LoVo (cell line): ENCODE data around the gene ABAT.
A peak's percentile ranks its signal among the peaks of the same experiment; 100 is the strongest.
"Not testable (repeated sequence)": the region's sequence is repeated elsewhere in the genome, so short reads cannot be mapped to it uniquely, and the experiment has no call there.

Experiments used
- DNase-seq: peaks from one replicate; pipeline ENCODE4 v3.0.0-alpha.2; 2016; ENCODE audit warnings: low spot score

ABAT gene

DNA sequence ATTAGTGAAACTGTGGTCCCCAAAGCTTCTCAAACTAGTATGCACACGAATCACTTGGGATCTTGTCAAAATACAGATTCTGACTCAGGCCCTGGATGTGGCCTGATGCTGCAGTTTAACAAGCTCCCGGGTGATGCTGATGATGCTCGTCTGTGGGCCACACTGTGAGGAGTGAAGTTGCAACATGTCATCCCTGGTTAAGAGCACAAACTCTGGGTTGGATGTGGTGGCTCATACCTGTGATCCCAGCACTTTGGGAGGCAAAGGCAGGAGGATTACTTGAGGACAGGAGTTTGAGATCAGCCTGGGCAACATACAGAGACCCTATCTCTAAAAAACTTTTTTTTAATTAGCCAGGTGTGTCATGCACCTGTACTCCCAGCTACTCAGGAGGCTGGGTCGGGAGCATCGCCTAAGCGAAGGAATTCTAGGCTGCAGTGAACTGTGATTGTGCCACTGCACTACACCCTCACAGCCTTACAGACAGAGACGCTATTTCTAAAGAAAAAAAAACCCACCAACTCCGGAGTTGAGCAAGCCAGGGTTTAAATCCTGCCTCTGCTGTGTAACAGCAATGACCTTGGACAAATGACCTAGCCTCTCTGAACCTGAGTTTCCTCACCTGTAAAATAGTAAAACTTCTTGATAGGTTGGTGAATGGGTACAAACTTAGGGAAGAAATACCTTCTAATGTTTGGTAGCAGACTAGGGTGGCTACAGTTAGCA lies 24.4 kb upstream of the ABAT start:
- no peak for DNase-seq

DNA sequence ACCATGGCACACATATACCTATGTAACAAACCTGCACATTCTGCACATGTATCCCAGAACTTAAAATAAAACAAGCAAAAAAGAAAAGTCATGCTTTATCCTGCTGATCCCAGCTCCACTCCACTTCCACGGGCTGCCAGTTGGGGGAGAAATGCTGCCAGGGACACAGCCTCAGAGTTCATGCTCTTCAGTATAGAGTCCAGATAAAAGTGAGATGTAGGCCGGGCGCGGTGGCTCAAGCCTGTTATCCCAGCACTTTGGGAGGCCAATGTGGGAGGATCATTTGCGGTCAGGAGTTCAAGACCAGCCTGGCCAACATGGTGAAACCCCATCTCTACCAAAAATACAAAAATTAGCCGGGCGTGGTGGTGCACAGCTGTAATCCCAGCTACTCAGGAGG lies 22.5 kb upstream of the ABAT start:
- not testable (repeated sequence) for DNase-seq

DNA sequence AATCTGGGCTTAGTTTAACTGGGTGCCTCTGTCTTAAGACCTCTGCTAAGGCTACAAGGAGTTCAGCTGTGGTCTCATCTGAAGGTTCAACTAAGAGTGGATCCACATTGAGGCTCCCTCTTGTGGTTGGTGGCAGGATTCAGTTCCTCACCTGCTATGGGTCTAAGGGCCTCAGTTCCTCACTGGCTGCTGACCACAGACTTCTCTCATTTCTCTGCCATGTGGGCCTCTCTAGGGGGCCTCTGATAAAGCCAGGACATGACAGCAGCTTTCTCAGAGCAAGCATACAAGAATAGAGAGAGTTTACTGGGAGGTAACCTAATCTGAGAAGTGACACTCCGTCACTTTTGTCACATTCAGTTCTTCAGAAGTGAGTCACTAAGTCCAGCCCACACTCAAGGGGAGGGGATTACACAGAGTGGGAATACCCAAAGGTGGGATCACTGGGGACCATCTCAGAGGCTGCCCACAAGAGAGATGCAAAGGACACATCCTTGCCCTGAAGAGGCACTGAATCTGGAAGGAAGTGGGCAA lies 19.2 kb upstream of the ABAT start:
- DNase-seq = peak; percentile 44

- DNase-seq = no peak
Observed at GRCh38 chr16:8656376-8656775, 18.0 kb upstream of the ABAT start.

- peak; percentile 59 for DNase-seq
Observed at GRCh38 chr16:8660841-8661301, 13.5 kb upstream of the ABAT start.

GRCh38 chr16:8661703-8662102 lies 12.7 kb upstream of the ABAT start:
- no peak for DNase-seq

DNA sequence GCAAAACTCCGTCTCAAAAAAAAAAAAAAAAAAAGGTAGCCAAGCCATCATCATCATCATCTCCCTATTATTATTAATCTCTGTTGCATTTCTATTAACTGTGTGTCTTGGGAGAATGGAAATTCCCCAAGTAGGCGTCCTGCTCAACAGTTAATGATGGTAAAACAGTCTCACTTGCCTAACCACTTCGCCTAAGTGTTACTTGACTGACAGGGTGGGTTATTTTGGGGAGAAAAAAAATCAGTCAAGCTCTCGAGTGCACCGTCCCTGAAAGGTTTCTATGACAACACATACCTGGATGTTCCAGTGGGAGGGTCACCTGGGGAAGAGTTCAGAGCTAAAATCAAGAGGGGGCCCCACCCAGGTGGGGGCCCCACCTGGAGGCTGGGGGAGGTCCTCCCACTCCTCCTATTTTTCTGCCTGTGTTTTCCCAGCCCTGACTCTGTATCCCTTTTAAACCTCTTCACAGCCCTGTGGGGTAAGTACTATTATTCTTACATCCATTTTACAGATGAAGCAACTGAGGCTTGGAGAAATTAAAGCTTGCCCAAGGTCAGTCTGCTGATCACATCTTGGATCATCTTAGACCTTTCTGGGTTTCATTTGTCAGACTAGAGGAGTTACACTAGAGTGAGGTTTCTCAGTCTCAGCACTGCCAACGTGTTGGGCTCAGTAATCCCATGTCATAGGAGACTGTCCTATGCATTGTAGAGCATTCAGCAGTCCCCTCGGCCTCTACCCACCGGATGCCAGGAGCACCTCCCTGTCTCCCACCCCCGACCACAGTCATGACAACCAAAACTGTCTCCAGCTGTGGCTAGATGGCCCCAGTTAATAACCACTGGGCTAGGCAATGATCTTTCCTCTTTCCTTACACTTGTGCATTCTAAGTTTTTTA lies 11.0 kb upstream of the ABAT start:
- no peak for DNase-seq

DNA sequence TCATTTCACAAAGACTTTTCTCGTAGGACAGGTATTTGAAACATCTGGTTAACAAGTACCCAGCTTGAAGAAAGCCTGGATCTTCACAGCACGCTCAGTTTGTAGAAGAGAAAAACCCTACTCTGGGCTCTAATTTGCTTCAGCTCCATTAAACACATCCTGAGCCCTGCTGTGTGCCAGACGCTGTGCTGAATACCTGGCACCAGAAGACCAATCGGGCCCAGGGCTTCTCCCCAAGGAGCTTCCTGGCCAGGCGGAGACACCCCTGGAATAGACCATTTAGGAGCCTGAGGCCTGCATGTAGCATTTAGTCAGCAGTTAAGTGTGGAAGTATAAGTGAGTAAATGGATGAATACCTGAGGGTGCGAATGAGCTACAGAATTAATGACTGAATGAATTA lies 8.9 kb upstream of the ABAT start:
- no peak for DNase-seq

DNA sequence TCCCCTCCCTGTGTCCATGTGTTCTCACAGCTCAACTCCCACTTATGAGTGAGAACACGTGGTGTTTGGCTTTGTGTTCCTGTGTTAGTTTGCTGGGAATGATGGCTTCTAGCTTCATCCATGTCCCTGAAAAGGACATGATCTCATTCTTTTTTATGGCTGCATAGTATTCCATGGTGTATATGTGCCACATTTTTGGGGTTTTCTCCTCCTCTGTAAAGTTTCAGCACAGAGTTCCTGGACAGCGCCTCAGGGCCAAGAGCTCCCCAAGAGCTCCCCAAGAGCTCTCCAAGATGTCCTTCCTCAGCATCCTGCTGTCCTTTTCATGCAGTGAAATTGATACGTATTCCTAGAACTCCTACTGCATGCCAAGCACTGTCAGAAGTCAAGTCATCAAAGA lies 6.9 kb upstream of the ABAT start:
- no peak for DNase-seq

GRCh38 chr16:8668113-8668512 lies 6.3 kb upstream of the ABAT start:
- DNase-seq = no peak

GRCh38 chr16:8669481-8669880 lies 4.9 kb upstream of the ABAT start:
- no peak for DNase-seq

DNA sequence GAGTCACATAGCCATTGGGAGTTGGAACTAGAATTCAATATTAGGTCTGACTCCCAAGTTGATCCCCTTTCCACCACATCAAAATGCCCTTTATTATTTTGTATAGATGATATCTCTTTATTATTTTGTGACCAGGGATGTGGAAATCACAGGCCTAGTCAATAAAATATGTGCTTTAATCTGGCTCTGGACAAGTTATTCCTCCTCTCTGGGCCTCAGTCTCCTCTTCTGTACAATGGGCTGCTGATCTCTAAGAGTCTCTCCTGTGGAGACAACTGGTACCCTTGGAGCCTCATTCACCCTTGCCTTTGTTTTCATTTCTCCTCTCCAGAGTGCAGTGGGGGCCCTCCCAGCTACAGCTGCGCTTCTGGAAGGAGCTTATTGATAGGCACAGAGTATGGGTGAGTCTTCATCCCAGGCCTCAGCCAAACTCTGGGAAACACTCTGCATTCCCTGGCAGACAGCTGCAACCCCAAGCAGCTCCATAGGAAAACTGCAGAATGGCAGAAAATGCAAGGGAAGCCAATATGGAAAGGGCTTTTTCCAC lies 4.3 kb upstream of the ABAT start:
- DNase-seq = no peak

DNA sequence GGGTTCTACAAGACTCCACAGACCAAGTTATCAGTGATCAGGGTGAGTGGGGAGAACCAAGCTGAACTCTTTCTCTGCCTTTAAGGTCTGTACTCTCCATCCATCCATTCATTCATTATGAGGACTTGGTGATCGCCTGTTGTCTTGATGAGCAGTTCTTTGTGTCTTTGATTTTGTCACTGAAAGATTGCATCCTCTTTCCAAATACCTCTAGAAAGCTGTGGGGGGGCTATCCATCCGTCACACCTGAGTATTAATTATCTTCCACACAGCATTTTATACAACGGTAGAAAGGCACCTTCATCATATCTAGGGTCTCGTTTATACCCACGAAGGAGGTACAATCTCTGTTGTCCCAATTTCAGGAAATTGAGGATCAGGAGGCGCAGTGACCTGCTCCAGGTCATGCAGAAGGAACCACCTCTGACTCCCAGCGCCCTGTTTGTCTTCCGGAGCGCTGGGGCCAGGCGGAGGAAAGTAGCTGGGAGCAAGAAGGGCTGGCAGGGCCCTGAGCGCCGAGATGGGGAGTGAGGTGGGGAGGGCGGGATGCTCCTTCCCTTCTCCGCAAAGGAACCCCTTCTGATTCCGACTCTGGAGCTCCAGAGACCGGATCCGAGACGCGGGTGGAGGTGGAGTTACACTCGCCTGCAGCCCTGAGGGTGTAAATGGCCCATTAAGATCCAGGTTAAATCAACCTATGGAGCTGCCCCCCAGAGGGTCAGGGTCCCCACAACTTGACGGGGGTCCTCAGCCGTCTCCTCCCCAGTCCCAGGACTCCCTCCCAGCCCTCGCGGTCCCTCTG lies 605 bp upstream of the ABAT start:
- no peak for DNase-seq

DNA sequence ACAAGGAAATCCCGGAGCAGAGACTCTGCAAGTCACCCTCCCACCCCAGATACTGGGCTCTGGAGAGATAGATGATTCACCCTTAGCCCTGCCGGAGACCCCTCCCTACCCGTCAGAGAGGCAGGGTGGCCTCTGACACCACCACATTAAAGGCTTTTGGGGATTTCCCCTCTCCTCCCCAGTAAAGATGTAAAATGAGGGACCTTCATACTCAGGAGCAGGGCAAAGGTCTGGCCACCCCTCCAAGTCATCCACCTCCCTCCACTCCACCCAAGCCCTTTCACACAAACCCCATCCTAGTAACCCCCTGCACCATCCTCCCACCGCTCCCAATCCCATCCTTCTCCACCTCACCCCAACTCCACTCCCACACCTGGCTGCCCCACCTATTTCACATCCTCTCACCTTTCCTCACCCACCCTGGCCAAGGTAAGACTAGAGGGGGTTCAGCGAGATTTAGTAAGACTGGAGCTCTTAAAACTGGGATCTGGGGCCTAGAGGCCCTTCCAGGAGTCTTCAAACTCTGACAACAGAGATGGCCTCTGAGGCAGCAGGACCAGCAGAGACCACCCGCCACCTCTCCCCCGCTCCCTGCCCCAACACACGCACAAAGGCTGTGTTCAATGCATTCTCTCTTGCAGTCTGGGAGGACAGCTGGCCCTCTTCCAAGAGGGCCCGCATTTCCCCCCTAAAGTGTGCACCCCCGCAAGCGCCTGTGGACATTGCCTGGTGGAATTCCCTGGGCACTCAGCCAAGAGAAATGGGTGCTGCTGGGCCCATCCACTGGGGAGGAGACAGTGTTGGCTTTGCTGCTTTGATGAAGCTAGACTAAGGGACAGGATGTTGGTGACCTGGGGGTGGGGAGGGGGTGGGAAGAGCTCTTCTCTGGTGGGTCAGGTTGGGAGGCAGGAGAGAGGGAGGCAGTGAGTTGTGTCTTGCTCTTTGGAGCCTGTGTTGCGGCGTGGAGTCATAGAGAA lies 1.1 kb downstream of the ABAT start:
- DNase-seq = no peak

- no peak for DNase-seq
Observed at GRCh38 chr16:8676160-8676547, 1.7 kb downstream of the ABAT start.

GRCh38 chr16:8676737-8677375 lies 2.4 kb downstream of the ABAT start:
- no peak for DNase-seq

DNA sequence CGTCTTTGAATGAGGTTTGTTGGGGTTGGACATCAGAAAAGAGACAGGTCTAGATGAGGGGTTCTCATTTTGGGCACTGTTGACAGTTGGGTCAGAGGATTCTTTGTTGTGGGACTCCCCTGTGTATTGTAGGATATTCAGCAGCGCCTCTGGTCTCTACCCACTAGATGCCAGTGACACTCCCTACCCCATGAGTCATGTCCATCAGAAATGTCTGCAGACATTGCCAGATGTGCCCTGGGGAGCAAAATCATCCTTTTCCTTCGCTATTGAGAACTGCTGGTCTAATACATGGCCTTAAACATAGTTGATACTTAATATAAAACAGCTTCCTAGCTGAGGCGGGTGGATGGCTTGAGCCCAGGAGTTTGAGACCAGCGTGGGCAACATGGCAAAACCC lies 3.1 kb downstream of the ABAT start:
- no peak for DNase-seq

DNA sequence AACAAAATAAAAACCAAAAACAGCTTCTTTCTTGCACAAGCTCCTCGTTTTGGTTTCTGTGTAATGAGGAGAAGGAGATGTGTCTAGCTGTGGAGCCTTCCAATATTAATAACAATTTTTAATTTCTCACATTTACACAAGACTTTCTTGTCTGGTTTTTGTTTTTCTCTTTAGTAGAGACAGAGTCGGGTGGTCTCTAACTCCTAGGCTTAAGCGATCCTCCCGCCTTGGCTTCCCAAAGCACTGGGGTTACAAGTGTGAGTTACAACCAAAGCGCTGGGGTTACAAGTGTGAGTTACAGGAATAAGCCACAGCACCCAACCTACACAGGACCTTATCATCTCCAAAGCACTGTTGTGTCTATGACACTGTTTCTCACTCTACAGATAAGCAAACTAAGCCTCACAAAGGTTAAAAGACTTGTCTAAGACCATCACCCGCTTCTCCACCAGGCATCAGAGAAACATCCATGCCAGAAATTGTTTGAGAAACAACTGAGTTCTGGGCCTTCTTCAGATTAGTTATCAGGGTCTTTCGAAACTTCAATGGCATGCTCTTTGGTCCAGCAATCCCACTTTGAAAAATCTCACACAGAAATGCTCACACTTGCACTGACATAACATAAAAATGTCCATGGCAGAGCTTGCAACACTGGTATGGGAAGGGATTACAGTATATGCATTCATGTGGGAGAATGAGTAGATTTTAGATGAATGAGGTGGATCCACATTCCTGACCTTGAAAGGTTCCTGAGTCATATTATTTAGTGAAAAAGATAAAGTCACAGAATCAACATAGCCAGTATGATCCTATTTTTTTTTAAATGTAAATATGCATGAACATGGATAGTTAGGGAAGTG lies 3.9 kb downstream of the ABAT start:
- DNase-seq = no peak

- no peak for DNase-seq
Observed at GRCh38 chr16:8679151-8679550, 4.7 kb downstream of the ABAT start.
